ENCODE results near the gene GALNT2. TPM values are rescaled to one million over a fixed set of nuclear protein-coding genes. Genes with fewer than 3 reads are reported as not detected.

Gene GALNT2
- total RNA-seq, 4 donors from 2014 or later: 47.9 to 78.6 (median 60.0) TPM

DNA sequence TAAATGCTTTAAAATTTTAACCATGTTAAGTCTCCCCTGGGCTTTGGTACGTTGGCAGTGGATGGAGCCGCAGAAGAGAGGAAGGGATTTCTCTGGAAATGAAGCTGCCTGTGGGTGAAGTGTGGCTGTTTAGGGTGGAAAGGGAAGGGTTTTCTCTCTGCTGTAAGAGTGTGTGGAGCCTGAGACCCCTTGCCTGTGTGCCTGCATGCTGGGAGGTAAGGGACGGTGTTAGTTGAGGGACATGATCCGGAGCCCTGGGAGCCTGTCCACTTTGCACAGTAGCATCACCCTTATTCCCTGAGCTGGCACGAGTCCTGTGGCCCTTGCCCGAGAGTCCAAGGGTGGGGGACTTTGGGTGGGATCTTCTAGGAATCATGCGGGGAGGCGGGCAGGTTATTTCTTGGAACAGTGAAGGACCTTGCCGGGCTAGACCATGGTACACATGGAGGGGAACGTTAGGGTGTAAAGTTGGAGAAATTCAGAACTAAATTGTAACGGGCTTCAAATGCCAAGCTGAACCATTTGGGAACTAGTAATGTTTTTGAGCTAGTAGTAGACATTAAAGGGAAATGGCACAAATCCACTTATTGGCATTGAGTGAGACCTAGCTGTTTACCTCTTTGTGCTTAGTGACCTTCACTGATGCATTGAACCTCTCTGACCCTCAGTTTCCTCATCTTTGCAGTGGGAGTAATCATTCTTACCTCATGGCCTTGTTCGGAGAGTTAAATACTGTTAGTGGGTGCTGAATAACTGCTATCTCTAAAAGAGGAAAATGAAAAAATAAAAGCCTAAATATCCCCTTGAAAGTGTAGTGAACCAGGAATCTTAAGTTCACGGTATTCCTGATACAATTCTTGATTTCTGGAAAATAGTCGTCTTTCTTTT lies 3.5 kb downstream of the GALNT2 start:
- Histone ChIP-seq H3K4me3 (no peak overlapping the region), H3K27ac (no peak overlapping the region), H3K36me3 (no peaks in the 10 kb centered on the region), H3K4me1 (peaks cover 0 to 81% (median 33%) of the 10 kb centered on the region in 4 donors), H3K27me3 (no peaks in the 10 kb centered on the region), H3K9me3 (no peaks in the 10 kb centered on the region)
- 85 to 91% methylated on average over 14 of the region's 14 CpGs for WGBS, 2 donors
- TF ChIP-seq, protein P1, sequence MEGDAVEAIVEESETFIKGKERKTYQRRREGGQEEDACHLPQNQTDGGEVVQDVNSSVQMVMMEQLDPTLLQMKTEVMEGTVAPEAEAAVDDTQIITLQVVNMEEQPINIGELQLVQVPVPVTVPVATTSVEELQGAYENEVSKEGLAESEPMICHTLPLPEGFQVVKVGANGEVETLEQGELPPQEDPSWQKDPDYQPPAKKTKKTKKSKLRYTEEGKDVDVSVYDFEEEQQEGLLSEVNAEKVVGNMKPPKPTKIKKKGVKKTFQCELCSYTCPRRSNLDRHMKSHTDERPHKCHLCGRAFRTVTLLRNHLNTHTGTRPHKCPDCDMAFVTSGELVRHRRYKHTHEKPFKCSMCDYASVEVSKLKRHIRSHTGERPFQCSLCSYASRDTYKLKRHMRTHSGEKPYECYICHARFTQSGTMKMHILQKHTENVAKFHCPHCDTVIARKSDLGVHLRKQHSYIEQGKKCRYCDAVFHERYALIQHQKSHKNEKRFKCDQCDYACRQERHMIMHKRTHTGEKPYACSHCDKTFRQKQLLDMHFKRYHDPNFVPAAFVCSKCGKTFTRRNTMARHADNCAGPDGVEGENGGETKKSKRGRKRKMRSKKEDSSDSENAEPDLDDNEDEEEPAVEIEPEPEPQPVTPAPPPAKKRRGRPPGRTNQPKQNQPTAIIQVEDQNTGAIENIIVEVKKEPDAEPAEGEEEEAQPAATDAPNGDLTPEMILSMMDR (IDR thresholded peaks at IDR 0.05): no peak
- no peak for TF ChIP-seq POLR2A (IDR thresholded peaks at IDR 0.05)
- TF ChIP-seq EP300 (IDR thresholded peaks at IDR 0.05): no peak
- DNase-seq (ENCODE audit: low spot score in 2 of 2): no peak

GRCh38 chr1:230071316-230071715 lies 4.3 kb downstream of the GALNT2 start:
- Histone ChIP-seq H3K4me1 (peaks cover 0 to 81% (median 34%) of the 10 kb centered on the region in 4 donors), H3K4me3 (no peak overlapping the region), H3K27ac (no peak overlapping the region), H3K36me3 (no peaks in the 10 kb centered on the region), H3K9me3 (no peaks in the 10 kb centered on the region), H3K27me3 (no peaks in the 10 kb centered on the region)
- DNase-seq (ENCODE audit: low spot score in 2 of 2): no peak
- TF ChIP-seq, protein P1 (IDR thresholded peaks at IDR 0.05): no peak
- TF ChIP-seq POLR2A (IDR thresholded peaks at IDR 0.05): no peak
- no peak for TF ChIP-seq EP300 (IDR thresholded peaks at IDR 0.05)
- WGBS, 2 donors: 78 to 80% methylated on average over 7 of the region's 7 CpGs

GRCh38 chr1:230072296-230072695 lies 5.3 kb downstream of the GALNT2 start:
- H3K4me3 ChIP-seq: no peak overlapping the region
- TF ChIP-seq POLR2A (IDR thresholded peaks at IDR 0.05) (no peak), EP300 (IDR thresholded peaks at IDR 0.05) (no peak)
- TF ChIP-seq, protein P1 (IDR thresholded peaks at IDR 0.05): no peak
- H3K9me3 ChIP-seq: no peaks in the 10 kb centered on the region
- H3K4me1 ChIP-seq: peaks cover 0 to 89% (median 38%) of the 10 kb centered on the region in 4 donors
- peak overlapping the region in 2 of 4 donors; percentile 76 to 81 for H3K27ac ChIP-seq
- 79 to 87% methylated on average over 6 of the region's 6 CpGs for WGBS, 2 donors
- H3K27me3 ChIP-seq: no peaks in the 10 kb centered on the region
- no peaks in the 10 kb centered on the region for H3K36me3 ChIP-seq
- no peak for DNase-seq (ENCODE audit: low spot score in 2 of 2)

DNA sequence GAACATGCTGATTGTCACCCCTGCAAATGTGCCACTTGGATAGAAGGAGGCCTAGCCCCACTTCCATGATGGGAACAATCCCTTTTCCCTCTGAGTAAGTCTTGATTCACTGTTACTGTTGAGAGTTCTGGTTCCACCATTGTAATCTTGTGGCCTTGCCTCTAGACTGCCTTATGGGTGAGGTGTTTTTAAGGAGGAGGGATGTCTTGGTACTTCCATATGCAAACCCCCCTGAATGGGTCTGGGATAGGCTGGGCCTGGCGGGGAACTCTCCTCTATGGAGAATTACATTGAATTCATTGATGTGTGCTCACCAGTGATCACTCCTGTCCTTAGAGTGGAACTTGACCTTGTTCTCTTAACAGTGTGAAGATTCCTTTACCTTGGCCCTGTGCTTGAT lies 5.8 kb downstream of the GALNT2 start:
- no peak overlapping the region for H3K4me3 ChIP-seq
- peak overlapping the region in 2 of 4 donors; percentile 76 to 81 for H3K27ac ChIP-seq
- H3K27me3 ChIP-seq: no peaks in the 10 kb centered on the region
- no peaks in the 10 kb centered on the region for H3K36me3 ChIP-seq
- no peaks in the 10 kb centered on the region for H3K9me3 ChIP-seq
- no peak for DNase-seq (ENCODE audit: low spot score in 2 of 2)
- TF ChIP-seq, protein P1 (IDR thresholded peaks at IDR 0.05): no peak
- TF ChIP-seq EP300 (IDR thresholded peaks at IDR 0.05): no peak
- WGBS, 2 donors: 92 to 100% methylated on average over 1 of the region's 1 CpG
- H3K4me1 ChIP-seq: peaks cover 0 to 95% (median 38%) of the 10 kb centered on the region in 4 donors

- TF ChIP-seq, protein P1 (IDR thresholded peaks at IDR 0.05): no peak
- TF ChIP-seq POLR2A (IDR thresholded peaks at IDR 0.05): no peak
- TF ChIP-seq EP300 (IDR thresholded peaks at IDR 0.05): no peak
- H3K27me3 ChIP-seq: no peaks in the 10 kb centered on the region
- no peak overlapping the region for H3K4me3 ChIP-seq
- H3K36me3 ChIP-seq: no peaks in the 10 kb centered on the region
- DNase-seq (ENCODE audit: low spot score in 2 of 2): no peak
- peak overlapping the region in 2 of 4 donors; percentile 76 to 81 for H3K27ac ChIP-seq
- peaks cover 0 to 98% (median 38%) of the 10 kb centered on the region in 4 donors for H3K4me1 ChIP-seq
- no peaks in the 10 kb centered on the region for H3K9me3 ChIP-seq
- WGBS, 2 donors: 30 to 39% methylated on average over 4 of the region's 4 CpGs
Observed at GRCh38 chr1:230073371-230074035, 6.5 kb downstream of the GALNT2 start.

Data from tibial nerve (tissue), 4 donors.